ENCODE measurements around the gene CNOT1. TPM values are rescaled to one million over a fixed set of nuclear protein-coding genes. Genes with fewer than 3 reads are reported as not detected.
"Not testable (repeated sequence)": the region's sequence is repeated elsewhere in the genome, so short reads cannot be mapped to it uniquely, and the experiment has no call there.

Gene CNOT1
- polyA plus RNA-seq, 1 donor (not counting 4 experiments of a cell fraction or from before 2014, with no cell fraction given), result 163 TPM

DNA sequence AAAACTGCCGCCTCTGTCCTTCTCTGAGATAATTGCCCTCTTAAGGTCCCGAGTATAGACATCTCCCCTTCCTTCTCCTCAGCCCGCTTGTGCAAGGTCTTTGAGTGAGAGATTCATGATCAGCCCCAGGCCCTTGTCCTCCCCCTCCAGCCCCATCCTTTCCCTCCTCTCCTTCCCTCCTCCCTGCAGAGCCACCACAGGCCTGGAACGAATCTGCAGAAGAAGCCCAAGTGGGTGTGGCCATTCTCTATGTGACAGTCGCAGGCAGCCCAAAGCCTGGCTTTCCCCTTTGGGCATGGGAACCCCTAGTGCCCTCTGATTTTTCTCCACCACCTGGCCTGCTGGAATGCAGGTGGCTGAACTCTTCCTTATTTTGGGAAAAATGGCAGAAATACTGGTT lies 136.9 kb downstream of the CNOT1 start:
- H3K4me2 ChIP-seq (ENCODE audit: control insufficient read depth, extremely low read depth, insufficient read depth, low read depth, low read length), result no peak overlapping the region
- DNase-seq (ENCODE audit: low read depth, low spot score) (no peak), FAIRE-seq (no peak)
- H3K27ac ChIP-seq (ENCODE audit: control insufficient read depth, insufficient read depth, low read length), result no peak overlapping the region
- peaks cover 3% of the 10 kb centered on the region for H3K27me3 ChIP-seq (ENCODE audit: control insufficient read depth, extremely low read depth, insufficient read depth, low read length)
- no peaks in the 10 kb centered on the region for H3K4me1 ChIP-seq (ENCODE audit: control insufficient read depth, extremely low read depth, insufficient read depth, low read length)
- no peaks in the 10 kb centered on the region for H3K36me3 ChIP-seq (ENCODE audit: control insufficient read depth in 2 of 2, extremely low read depth in 1 of 2, insufficient read depth in 2 of 2, low read length in 2 of 2)
- H2AFZ ChIP-seq (ENCODE audit: control insufficient read depth, low read length), result no peak overlapping the region
- H3K9me3 ChIP-seq (ENCODE audit: control insufficient read depth, low read depth, low read length), result no peaks in the 10 kb centered on the region
- TF ChIP-seq, protein P1, sequence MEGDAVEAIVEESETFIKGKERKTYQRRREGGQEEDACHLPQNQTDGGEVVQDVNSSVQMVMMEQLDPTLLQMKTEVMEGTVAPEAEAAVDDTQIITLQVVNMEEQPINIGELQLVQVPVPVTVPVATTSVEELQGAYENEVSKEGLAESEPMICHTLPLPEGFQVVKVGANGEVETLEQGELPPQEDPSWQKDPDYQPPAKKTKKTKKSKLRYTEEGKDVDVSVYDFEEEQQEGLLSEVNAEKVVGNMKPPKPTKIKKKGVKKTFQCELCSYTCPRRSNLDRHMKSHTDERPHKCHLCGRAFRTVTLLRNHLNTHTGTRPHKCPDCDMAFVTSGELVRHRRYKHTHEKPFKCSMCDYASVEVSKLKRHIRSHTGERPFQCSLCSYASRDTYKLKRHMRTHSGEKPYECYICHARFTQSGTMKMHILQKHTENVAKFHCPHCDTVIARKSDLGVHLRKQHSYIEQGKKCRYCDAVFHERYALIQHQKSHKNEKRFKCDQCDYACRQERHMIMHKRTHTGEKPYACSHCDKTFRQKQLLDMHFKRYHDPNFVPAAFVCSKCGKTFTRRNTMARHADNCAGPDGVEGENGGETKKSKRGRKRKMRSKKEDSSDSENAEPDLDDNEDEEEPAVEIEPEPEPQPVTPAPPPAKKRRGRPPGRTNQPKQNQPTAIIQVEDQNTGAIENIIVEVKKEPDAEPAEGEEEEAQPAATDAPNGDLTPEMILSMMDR (optimal IDR thresholded peaks at IDR 0.05 in 1 of 3, IDR thresholded peaks at IDR 0.05 in 1 of 3, conservative IDR thresholded peaks at IDR 0.05 in 1 of 3; ENCODE audit: extremely low read depth in 1 of 3, insufficient read depth in 2 of 3, low read length in 3 of 3), result no peak
- TF ChIP-seq EZH2 (IDR thresholded peaks at IDR 0.05; ENCODE audit: low read length), result no peak
- dilution Hi-C loops (cut with MboI; ENCODE audit: extremely low pct_ligation_motif_present, low sequenced_read_pairs), result no loop called here
- no peaks in the 10 kb centered on the region for H4K20me1 ChIP-seq (ENCODE audit: control insufficient read depth, extremely low read depth, insufficient read depth, low read length)
- no peaks in the 10 kb centered on the region for H3K79me2 ChIP-seq (ENCODE audit: control insufficient read depth, insufficient read depth, low read length)
- no peak overlapping the region for H3K9ac ChIP-seq (ENCODE audit: control insufficient read depth, extremely low read depth, insufficient read depth, low read length)
- no peak overlapping the region for H3K4me3 ChIP-seq (ENCODE audit: control insufficient read depth in 2 of 3, extremely low read depth in 1 of 3, insufficient read depth in 2 of 3, low read depth in 1 of 3, low read length in 3 of 3)
- H3K9me1 ChIP-seq (ENCODE audit: control insufficient read depth, extremely low read depth, insufficient read depth, low read length), result no peaks in the 10 kb centered on the region

GRCh38 chr16:58492066-58492465 lies 137.6 kb downstream of the CNOT1 start:
- H4K20me1 ChIP-seq (ENCODE audit: control insufficient read depth, extremely low read depth, insufficient read depth, low read length), result no peaks in the 10 kb centered on the region
- TF ChIP-seq, protein P1 (optimal IDR thresholded peaks at IDR 0.05 in 1 of 3, IDR thresholded peaks at IDR 0.05 in 1 of 3, conservative IDR thresholded peaks at IDR 0.05 in 1 of 3; ENCODE audit: extremely low read depth in 1 of 3, insufficient read depth in 2 of 3, low read length in 3 of 3), result no peak
- no peak for TF ChIP-seq EZH2 (IDR thresholded peaks at IDR 0.05; ENCODE audit: low read length)
- H3K4me3 ChIP-seq (ENCODE audit: control insufficient read depth in 2 of 3, extremely low read depth in 1 of 3, insufficient read depth in 2 of 3, low read depth in 1 of 3, low read length in 3 of 3), result no peak overlapping the region
- no peak overlapping the region for H2AFZ ChIP-seq (ENCODE audit: control insufficient read depth, low read length)
- H3K9me3 ChIP-seq (ENCODE audit: control insufficient read depth, low read depth, low read length), result no peaks in the 10 kb centered on the region
- dilution Hi-C loops (cut with MboI; ENCODE audit: extremely low pct_ligation_motif_present, low sequenced_read_pairs), result no loop called here
- no peaks in the 10 kb centered on the region for H3K4me1 ChIP-seq (ENCODE audit: control insufficient read depth, extremely low read depth, insufficient read depth, low read length)
- FAIRE-seq, result no peak
- H3K79me2 ChIP-seq (ENCODE audit: control insufficient read depth, insufficient read depth, low read length), result no peaks in the 10 kb centered on the region
- H3K27ac ChIP-seq (ENCODE audit: control insufficient read depth, insufficient read depth, low read length), result no peak overlapping the region
- DNase-seq (ENCODE audit: low read depth, low spot score), result no peak
- peaks cover 3% of the 10 kb centered on the region for H3K27me3 ChIP-seq (ENCODE audit: control insufficient read depth, extremely low read depth, insufficient read depth, low read length)
- no peak overlapping the region for H3K4me2 ChIP-seq (ENCODE audit: control insufficient read depth, extremely low read depth, insufficient read depth, low read depth, low read length)
- no peaks in the 10 kb centered on the region for H3K36me3 ChIP-seq (ENCODE audit: control insufficient read depth in 2 of 2, extremely low read depth in 1 of 2, insufficient read depth in 2 of 2, low read length in 2 of 2)
- no peak overlapping the region for H3K9ac ChIP-seq (ENCODE audit: control insufficient read depth, extremely low read depth, insufficient read depth, low read length)
- H3K9me1 ChIP-seq (ENCODE audit: control insufficient read depth, extremely low read depth, insufficient read depth, low read length), result no peaks in the 10 kb centered on the region

DNA sequence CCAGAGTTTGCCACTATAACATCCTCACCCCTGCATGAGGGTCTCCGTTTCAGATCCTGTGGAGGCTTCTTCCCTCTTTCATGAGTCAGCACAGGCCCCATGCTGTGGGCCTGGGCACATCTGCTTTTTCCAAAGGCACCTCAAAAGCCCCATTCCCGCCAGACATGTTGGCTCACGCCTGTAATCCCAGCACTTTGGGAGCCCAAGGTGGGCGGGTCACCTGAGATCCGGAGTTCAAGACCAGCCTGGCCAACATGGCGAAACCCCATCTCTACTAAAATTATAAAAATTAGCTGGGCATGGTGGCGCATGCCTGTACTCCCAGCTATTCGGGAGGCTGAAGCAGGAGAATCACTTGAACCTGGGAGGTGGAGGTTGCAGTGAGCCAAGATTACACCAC lies 139.1 kb downstream of the CNOT1 start:
- H3K36me3 ChIP-seq (ENCODE audit: control insufficient read depth in 2 of 2, extremely low read depth in 1 of 2, insufficient read depth in 2 of 2, low read length in 2 of 2); FAIRE-seq: not testable (repeated sequence)

More for the DNA sequence above, 139.1 kb downstream of the CNOT1 start:
- H3K9ac ChIP-seq (ENCODE audit: control insufficient read depth, extremely low read depth, insufficient read depth, low read length); dilution Hi-C loops (cut with MboI; ENCODE audit: extremely low pct_ligation_motif_present, low sequenced_read_pairs); H3K79me2 ChIP-seq (ENCODE audit: control insufficient read depth, insufficient read depth, low read length); H4K20me1 ChIP-seq (ENCODE audit: control insufficient read depth, extremely low read depth, insufficient read depth, low read length); H3K9me3 ChIP-seq (ENCODE audit: control insufficient read depth, low read depth, low read length); H3K4me2 ChIP-seq (ENCODE audit: control insufficient read depth, extremely low read depth, insufficient read depth, low read depth, low read length); H3K4me1 ChIP-seq (ENCODE audit: control insufficient read depth, extremely low read depth, insufficient read depth, low read length); H2AFZ ChIP-seq (ENCODE audit: control insufficient read depth, low read length); H3K27me3 ChIP-seq (ENCODE audit: control insufficient read depth, extremely low read depth, insufficient read depth, low read length); H3K27ac ChIP-seq (ENCODE audit: control insufficient read depth, insufficient read depth, low read length); H3K9me1 ChIP-seq (ENCODE audit: control insufficient read depth, extremely low read depth, insufficient read depth, low read length); DNase-seq (ENCODE audit: low read depth, low spot score); H3K4me3 ChIP-seq (ENCODE audit: control insufficient read depth in 2 of 3, extremely low read depth in 1 of 3, insufficient read depth in 2 of 3, low read depth in 1 of 3, low read length in 3 of 3): not testable (repeated sequence)

All from keratinocyte (primary cell).